ENCODE measurements around the gene WDR5B.
"Not testable (repeated sequence)": the region's sequence is repeated elsewhere in the genome, so short reads cannot be mapped to it uniquely, and the experiment has no call there.

The WDR5B gene

GRCh38 chr3:122406198-122406597, 9.7 kb downstream of the WDR5B start:
- no peak for DNase-seq

GRCh38 chr3:122405015-122405414, 10.8 kb downstream of the WDR5B start:
- no peak for DNase-seq

- no peak for DNase-seq
These were observed 12.4 kb downstream of the WDR5B start for GRCh38 chr3:122403489-122403888.

GRCh38 chr3:122398920-122399319, 16.9 kb downstream of the WDR5B start:
- DNase-seq = no peak

GRCh38 chr3:122397201-122397600, 18.7 kb downstream of the WDR5B start:
- DNase-seq = no peak

GRCh38 chr3:122396511-122396910, 19.4 kb downstream of the WDR5B start:
- DNase-seq = no peak

GRCh38 chr3:122395582-122395981, 20.3 kb downstream of the WDR5B start:
- no peak for DNase-seq

- no peak for DNase-seq
These were observed 21.7 kb downstream of the WDR5B start for GRCh38 chr3:122394173-122394572.

GRCh38 chr3:122392868-122393844, 22.7 kb downstream of the WDR5B start:
- DNase-seq = peak; percentile 36

GRCh38 chr3:122391681-122392446, 24.0 kb downstream of the WDR5B start:
- no peak for DNase-seq

- DNase-seq = no peak
These were observed 25.2 kb downstream of the WDR5B start for GRCh38 chr3:122390665-122391064.

GRCh38 chr3:122389892-122390291, 26.0 kb downstream of the WDR5B start:
- DNase-seq = no peak

- DNase-seq = no peak
These were observed 26.7 kb downstream of the WDR5B start for GRCh38 chr3:122389197-122389596.

- no peak for DNase-seq
These were observed 28.2 kb downstream of the WDR5B start for GRCh38 chr3:122387709-122388108.

GRCh38 chr3:122383771-122384697, 31.8 kb downstream of the WDR5B start, which contains the start of gene FAM162A:
TSS of gene FAM162A (plus strand) at chr3:122384182. CDS start at chr3:122384266, 84 bp downstream.
- DNase-seq = peak; percentile 89

GRCh38 chr3:122382888-122383666, 32.8 kb downstream of the WDR5B start, which contains the start of gene MIX23:
TSS of gene MIX23 (minus strand) at chr3:122383231. CDS start at chr3:122383224, 7 bp downstream.
- peak; percentile 93 for DNase-seq

- DNase-seq = no peak
These were observed 37.9 kb downstream of the WDR5B start for GRCh38 chr3:122377975-122378374.

- DNase-seq = no peak
These were observed 41.8 kb downstream of the WDR5B start for GRCh38 chr3:122374034-122374433.

- DNase-seq = no peak
These were observed 49.5 kb downstream of the WDR5B start for GRCh38 chr3:122366379-122366749.

GRCh38 chr3:122365582-122366378, 50.1 kb downstream of the WDR5B start:
- not testable (repeated sequence) for DNase-seq

GRCh38 chr3:122365073-122365472, 50.8 kb downstream of the WDR5B start:
- DNase-seq = no peak

All from DMS79 treated with DMSO at 0.1 percent for 48 hours (cell line).